Fibroblast of skin of right quadriceps (primary cell): Measurements from ENCODE around the gene SIL1.
A peak's percentile ranks its signal among the peaks of the same experiment; 100 is the strongest.

Experiments used
- DNase-seq: peaks from one replicate; pipeline ENCODE4 v3.0.0-alpha.2; 2013

Gene SIL1

DNA sequence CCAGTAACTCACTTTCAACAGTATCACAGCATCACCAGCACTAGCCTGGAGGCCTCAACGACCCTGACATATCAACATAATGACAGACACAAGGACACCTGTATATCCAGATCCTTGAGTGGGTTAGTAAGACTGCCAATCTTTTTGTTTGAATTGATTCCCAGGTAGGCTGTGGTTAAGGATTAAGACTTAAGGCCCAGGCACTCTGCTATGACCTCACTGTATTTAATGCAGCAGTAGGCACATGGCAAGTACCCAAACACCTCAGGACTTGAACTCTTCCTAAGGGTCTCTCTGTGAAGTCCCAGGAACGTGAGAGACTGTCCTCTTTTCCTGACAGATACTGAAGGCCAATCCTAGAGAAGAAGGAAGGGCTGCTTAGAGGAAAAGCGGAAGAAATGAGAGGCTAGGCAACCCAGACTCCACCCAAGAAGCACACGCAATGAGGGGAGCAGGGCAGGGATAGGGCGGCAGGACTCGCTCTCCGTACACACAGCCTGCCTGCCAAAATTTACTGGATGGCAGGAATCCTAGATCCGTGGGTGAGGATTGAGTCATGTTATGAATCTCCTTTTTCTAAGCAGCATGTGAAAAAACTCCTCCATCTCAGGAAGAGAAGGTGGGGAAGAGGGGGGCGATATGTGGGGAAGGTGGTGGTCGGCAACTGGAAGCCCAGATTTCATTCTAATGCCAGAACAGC is 93.4 kb downstream of the SIL1 start:
- DNase-seq, result peak; percentile 85

DNA sequence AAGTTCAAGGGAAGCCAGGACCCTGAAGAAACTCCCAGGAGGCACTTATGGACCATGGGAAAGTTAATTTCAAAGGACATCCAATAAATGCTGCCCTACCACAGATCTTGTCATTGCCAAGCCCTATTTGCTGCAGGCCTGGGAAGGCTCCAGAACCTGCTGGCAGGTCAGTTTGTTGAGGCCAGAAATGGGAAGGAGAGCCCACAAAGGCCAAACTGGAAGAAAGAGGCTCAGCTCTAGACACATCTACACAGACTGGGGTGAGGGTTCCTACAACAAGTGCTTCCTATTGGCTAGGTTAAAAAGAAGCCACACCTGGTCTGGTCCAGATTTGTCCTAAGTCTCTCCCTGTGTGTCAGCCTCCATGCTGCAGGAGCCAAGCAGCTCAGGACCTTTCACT is 94.4 kb downstream of the SIL1 start:
- no peak for DNase-seq

DNA sequence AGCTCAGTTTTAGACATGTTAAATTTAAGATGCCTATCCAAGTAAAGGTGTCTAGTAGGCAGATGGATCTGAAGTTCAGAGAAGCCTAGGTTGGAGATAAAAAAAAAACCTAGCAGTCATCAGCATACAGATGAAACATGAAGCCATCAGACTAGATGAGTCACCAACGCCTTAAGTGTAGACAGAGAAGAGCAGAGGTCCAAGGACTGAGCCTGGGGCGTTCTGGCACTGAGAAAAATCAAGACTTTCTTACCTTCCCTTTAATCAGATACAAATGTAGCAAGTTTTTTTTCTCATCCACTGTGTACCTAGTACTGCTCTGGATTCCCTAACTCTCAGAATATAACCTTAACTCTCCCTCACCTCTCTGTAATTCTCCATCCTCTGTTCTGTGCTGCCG is 97.3 kb downstream of the SIL1 start:
- peak; percentile 45 for DNase-seq

DNA sequence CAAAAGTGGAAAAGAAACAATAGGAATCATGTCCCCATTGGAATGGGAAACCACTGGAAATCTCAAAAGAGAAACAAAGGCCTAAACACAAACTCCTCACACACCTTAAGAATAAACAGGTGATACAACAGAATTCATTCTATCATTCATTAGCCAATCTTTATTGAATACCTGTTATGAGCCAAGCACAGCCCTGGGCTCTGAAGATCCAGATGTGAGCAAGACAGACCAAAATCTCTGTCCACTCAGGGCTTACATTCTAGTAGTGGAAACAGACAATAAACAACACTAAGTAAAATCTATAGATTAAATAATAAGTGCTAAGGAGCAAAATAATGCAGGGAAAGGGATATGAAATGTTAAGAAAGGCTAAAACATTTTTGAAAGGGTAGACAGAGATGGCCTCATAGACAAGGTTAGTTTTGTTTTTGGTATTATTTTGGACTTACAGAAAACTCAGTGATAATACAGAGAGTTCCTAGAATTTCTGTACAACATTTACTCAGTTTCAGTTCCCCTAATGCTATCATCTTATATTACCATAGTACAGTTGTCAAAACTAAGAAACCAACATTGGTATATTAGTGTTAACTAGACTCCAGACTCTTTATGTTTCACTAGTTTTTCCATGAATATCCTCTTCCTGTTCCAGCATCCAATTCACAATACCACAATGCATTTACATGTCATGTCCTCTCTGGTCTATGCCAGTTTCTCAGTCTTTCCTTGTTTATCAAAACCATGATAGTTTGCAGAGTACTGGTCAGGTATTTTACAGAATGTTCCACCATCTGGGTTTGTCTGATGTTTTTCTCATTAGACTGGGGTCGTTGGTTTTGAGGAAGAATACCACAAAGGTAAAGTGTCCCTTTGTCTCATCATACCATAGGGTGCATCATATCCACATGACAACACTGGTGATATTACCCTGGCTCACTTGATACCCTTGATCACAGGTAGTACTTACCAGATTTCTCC is 103.7 kb downstream of the SIL1 start:
- no peak for DNase-seq

DNA sequence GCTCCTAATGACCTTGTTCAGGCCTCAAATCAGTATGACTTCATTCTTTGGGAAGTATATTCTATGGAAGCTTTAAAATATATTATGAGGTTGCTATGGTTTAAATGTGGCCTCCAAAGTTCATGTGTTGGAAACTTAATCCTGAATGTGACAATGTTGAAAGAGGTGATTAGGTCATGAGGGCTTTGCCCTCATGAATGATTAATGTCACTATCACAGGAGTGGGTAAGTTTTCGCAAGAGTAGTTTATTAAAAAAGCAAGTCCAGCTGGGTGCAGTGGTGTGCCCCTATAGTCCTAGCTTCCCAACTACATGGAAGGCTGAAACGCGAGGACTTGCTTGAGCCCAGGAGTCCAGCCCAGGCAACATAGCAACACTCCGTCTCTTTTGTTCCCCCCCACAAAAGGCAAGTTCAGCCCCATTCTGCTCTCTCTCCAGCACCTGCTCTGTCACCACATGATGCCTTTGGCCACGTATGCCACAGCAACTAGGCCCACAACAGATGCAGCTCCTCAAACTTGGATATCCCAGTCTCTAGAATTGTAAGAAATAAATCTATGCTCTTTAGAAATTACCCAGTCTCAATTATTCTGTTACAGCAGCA is 105.3 kb downstream of the SIL1 start:
- DNase-seq, result no peak

DNA sequence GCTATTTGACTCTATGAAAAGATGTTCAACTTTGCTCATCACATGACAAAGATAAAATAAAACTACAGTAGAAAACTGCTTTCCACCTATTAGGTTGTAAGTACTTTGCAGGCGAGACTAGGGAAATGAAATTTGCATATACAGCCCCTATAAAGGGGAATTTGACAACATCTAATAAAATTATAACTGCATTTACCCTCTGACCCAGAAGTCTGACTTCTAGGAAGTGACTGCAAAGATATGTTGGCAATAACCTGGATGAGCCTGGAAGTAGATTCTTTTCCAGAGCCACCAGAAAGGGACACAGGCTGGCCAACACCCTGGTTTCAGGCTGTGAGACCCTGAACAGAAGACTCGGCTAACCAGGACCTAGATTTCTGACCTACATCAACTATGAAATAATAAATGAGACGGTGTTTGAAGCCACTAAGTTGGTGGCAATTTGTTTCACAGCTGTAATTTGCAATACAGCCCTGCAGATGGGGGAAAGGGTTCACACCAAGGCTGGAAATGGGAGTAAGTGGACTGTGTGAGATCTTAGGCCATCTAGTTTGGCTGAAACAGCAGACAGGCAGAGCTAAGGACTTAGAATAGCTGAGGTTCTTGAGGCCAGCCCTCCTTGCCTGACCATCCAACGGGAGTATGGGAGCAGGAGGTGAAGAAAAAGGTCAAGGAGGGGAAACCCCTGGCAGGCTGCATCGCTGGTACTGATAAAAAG is 106.6 kb downstream of the SIL1 start:
- no peak for DNase-seq

DNA sequence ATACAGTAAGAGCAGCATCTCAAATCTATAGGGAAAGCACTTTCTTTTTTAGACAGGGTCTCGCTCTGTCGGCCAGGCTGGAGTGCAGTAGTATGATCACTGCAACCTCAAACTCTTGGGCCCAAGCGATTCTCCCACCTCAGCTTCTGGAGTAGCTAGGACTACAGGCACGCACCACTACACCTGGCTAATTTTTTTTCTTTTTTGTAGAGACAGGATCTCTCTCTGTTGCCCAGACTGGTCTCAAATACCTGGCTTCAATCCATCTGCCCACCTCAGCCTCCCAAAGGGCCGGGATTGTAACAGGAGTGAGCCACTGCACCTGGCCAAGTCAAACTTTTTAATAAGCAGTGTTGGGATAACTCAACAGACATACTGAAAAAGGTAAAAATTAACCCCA is 107.6 kb downstream of the SIL1 start:
- DNase-seq, result no peak

DNA sequence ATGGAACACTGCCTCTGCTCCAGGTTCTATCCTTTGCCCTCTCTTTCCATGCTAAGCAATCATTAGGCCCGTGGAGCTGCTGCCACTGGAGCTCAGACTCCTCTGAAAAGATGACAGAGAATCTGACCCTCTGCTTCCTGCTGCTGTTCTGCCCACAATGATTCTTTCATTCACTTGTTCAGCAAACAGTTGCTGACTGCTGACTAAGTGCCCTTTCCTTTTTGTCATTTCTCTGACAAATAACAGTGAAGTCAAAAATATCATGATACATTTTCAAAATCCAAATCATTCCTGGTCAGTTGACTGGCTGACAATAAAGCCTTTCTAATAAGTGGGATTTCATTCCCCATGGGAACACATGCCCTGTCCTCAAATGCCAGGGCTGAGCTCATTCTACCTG is 110.1 kb downstream of the SIL1 start:
- no peak for DNase-seq

DNA sequence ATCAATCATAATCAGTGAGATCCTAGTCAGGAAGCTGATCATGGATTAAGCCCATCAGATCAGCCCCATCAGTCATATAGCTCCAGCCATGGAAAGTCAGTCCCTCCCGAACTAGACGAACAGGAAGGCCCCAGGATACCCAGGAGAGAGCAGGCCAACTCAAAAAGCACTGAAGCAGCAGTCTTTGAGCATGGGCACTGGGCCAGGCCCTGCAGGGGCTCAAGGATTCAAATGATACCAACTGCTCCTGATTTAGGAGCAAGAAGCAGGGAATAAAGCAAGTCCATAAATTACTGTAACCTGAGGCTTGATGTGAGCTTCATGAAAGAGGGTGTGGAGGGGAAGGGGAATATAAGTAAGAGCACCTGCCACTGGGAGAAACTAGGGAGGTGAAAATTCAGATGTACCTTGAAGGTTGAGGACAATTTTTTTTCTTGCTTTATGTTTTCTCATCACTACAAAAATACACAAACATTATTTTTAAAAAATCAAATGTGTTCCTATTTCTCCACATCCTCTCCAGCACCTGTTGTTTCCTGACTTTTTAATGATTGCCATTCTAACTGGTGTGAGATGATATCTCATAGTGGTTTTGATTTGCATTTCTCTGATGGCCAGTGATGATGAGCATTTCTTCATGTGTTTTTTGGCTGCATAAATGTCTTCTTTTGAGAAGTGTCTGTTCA is 115.2 kb downstream of the SIL1 start:
- no peak for DNase-seq

DNA sequence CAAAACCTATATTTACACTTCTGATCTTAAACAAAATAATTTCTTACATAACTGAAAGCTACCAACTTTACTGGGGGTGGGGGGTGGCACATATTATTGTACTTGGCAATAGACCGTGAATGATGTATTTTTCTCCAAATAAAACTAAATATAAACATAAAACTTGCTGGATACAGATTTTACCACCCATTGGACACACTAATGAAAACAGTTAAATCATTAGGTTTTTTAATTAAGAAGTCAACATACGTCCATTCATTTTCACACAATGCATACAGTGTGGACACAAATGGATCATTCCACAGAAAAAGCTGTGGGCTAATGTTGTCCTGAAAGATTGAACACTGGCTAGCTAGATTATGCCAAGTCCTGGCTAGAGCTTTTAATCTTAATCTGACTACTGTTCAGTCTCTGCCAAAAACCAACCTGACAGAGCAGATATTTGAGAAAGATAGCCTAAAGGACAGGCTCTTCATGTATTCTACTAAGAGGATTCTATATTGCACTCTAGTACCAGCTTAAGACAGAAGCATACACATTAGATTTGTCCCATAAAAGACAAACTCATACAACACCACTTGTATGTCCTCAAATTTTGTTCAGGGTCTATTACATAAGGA is 118.1 kb downstream of the SIL1 start:
- DNase-seq, result no peak

DNA sequence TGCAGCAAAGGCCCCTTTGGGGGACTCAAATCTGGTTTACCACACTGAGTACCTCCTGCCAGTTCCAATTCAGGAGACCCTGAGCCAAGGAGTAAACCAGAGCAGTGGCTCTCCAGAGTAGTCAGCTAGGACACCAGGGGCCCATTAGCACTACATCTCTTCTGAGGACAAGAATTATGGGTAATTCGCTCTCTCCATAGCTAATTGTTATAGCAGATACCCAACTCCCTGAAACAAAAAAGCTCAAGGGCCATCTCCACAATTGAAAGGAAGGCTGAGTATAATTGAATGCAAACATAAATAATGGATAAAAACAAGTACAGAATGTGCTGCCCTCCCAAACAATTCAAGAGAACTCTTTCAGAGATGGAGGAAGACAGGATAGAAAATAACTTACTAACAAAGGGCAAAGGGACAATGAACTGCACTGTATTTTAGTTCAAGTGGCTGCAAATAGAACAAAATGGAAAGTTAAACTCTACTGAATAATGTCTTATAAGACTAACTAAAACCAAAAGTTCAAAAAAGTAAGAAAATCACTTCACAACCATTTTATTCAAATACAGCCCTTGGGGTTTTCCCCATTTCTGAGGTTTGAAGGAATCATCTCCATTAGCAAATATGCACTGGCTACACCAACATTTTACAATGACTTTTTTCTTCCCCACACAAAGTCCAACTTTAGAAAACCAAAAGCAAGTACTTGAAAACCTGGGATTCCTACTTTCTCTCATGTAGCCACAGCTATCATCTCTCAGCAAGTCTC is 118.8 kb downstream of the SIL1 start:
- no peak for DNase-seq

DNA sequence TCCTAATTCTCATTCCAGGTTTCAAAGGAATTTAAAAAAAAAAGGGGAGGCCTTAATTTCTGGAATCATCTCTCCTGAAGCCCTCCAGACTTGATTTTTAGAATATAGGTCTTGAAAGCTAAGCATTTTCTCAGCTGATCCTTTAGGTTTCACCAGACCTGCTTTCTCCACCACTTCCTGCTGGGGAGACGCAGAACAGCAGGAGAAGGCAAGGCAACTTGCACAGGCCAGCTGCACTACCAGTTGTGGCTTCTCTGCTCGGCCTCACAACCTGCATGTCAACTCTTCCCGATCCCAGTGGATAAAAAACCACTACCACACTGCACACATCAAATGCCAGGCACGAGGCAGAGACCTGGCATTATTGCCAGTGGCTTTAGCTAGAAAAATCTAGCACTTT is 119.8 kb downstream of the SIL1 start:
- no peak for DNase-seq

DNA sequence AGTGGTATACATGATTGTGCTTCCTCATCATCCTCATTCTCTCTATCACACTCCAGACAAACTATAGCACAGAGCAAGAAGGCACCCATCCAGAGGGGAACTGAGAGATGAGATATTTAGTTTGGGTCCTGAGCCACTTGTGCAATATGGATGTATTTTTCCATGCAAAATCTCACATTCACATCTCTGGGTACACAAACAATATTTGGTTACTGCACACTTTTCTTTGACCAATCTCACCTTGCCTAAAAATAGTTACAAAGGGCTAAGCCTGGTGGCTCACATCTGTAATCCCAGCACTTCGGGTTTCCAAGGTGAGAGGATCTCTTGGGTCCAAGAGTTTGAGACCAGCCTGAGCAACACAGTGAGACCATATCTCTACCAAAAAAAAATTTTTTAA is 120.3 kb downstream of the SIL1 start:
- DNase-seq, result no peak

DNA sequence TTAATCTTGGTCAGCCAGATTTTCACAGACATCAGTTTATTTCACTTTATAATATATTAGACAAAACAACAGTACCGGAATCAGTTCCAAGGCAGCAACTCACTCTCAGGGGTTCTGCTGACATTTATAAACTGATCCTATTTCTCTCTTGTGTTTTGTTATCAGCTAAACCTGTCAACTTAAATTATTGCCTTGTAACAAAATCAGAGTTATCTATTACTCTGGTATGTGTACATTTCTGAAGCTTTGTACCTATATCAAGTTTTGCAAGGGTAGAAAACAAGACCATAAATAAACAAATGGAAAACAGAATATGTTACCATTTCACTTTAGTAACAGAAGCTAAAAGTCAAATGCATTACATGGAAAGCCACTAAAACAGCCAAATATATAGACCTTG is 122.1 kb downstream of the SIL1 start:
- DNase-seq, result no peak

DNA sequence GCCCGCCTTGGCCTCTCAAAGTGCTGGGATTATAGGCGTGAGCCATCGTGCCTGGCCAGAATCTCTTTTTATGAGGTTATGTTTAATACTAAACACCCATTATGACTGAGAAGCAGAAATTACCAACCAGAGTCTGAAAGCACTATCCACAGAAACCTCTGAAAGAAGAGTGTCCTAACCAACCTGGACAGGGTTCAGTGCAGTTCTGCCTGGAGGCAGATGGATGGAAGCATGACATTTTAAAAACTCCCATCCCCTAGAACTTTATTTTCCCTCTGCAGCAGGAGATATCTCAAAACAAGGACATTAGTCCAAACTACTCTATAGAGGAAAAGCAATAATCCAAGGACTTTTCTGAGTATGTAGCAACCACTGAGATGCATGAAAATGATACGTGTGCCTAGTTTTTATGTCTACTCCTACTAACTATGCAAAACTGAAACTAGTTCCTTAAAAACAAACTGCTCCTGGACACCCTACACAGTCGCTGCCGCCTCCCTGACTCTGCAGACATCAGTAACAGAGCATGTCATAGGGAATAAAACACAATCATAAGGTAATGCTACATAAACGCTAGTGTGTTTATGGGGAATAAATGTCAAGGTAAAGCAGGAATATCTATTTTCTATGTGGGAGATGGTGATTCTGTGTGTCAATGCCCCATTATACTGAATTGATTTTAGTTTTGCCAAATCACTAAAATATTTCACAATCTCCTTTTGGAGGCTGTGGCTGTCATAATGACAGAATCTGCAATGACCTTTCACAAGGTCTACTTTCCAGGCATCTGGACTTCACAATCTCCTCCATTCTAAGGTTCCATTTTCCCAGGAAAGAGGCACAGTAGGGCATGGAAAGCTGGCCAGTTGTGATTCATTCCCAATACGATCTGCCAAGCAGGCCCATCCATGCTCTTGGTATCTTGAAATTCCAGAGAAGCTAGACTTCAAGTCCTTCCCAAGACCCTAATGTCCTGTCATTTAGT is 122.8 kb downstream of the SIL1 start:
- no peak for DNase-seq

DNA sequence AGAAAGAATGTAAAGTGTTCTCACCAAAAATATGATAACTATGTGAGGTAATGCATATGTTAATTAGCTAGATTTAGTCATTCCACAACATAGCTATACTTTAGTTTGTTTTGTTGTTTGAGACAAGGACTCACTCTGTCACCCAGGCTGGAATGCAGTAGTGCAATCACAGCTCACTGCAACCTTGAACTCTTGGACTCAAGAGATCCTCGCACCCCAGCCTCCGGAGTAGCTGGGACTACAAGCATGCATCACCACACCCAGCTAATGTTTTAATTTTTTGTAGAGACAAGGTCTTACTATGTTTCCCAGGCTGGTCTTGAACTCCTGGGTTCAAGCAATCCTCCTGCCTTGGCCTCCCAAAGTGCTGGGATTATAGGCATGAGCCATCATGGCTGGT is 124.2 kb downstream of the SIL1 start:
- DNase-seq, result peak; percentile 11

DNA sequence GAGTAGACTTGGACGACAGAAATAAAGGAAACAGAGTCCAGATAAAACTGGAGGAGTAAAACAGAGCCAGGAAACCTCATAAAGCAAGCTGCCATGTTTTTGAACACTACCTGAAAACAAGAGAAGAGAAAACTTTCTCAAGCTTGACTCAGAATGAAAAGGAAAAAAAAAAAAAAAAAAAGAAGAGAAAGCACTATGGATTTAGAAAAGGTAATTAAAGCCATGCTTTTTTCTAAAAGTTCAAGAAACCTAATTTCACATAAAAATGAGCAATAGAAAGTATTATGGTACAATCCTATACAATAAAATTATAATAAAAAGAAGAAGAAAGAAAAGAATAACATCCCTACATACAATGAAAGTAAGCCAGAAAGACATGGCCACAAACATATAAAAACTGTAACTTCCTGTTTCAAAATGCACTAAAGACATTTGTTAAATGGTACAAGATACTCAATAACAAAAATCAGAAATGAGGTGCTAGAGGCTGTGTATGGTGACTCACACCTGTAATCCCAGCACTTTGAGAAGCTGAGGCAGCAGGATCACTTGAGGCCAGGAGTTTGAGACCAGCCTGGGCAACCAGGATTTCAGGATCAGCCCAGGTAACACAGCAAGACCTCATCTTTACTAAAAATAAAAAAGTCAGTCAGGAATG is 129.5 kb downstream of the SIL1 start:
- DNase-seq, result no peak

DNA sequence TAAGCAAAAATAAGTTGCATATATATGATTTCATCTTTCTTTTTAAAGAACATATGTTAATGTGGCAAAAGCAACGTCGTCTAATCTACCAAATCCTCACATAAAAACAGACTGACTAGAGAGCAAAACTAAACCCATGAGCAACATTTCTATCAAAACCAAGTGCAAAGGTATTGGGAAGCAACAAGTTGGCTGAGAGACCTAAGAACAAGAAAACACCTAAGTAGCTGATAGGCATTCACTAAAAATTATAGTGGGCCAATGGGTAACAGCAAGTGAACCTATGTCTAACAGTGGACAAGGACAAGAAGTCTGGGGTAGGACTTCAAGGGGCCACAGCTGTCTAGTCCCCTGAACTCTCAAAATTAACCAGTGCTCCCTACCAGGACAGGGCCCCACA is 130.1 kb downstream of the SIL1 start:
- DNase-seq, result no peak

DNA sequence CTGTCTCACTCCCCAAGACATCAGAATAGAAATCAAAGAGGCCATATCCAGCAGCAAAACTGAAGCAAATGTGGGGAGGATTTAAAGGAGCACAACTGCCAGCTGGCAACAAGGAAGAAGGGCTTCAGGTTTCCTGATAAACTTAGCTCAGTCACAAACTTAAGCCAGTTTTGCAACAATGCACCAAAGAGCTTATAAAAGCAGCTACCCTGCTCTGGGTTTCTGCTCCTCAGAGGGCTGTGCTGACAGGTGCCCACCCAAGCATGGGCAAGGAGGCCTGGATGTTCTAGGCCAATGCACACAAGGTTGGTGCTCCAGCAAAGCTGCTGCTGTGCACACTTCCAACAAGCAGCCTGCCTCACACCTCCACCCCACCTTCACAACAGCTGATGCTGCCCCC is 132.9 kb downstream of the SIL1 start:
- no peak for DNase-seq

DNA sequence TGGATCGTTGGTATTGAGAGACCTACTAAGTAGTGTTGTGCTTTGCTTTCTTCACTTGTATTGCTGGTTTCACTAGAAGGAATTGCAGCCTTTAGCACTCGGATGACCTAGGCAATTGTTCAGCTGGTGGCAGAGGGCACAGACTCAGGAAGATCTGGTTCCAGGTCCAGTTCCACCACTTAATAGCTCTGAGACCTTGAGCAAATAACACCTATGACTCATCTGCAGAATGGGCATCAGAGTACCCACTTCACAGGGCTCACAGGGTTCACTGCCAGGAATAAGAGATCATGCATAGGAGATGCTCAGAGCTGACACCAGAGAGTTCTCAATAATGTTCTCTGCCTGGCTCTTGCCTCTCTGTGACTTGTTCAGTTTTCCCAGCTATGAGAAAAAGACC is 133.6 kb downstream of the SIL1 start:
- no peak for DNase-seq
